Muscle of leg (tissue), 11 donors: ENCODE data around the gene TMEM161A. TPM values are rescaled to one million over a fixed set of nuclear protein-coding genes. Genes with fewer than 3 reads are reported as not detected.

Source experiments
- DNase-seq: peaks from one replicate; pipeline ENCODE4 v3.0.0; 2013
- H3K27ac ChIP-seq: one replicate; pipeline ENCODE4 v1.5.1; 2013; ENCODE audit warnings: mild to moderate bottlenecking, low read length, control low read depth
- H3K27me3 ChIP-seq: one replicate; pipeline ENCODE4 v1.6.1; 2013; ENCODE audit warnings: low read length; ENCODE audit not compliant: control insufficient read depth, insufficient read depth
- H3K36me3 ChIP-seq: one replicate; pipeline ENCODE4 v1.6.1; 2013; ENCODE audit warnings: low read length; ENCODE audit not compliant: control insufficient read depth, insufficient read depth
- H3K4me1 ChIP-seq: one replicate; pipeline ENCODE4 v1.6.1; 2013; ENCODE audit warnings: low read length; ENCODE audit not compliant: control insufficient read depth, insufficient read depth
- H3K4me3 ChIP-seq: one replicate; pipeline ENCODE4 v1.5.1; 2013; ENCODE audit warnings: low read length, control low read depth
- H3K9me3 ChIP-seq: replicated peaks from 2 replicates; pipeline ENCODE4 v1.6.1; 2013; ENCODE audit warnings: low read depth, low read length; ENCODE audit not compliant: control insufficient read depth
- WGBS: methylation state at CpG from one replicate; pipeline ENCODE4 v1.1.5; 2013; ENCODE audit warnings: missing lambda C conversion rate; ENCODE audit not compliant: insufficient coverage; 5-methylcytosine and 5-hydroxymethylcytosine counted together
- polyA plus RNA-seq, 8 donors: library from polyadenylated mRNA; unstranded; fragments of 120-200 nt; gene quantifications; one replicate each; pipeline versions ENCODE4 v1.2.1 to v1.2.3, GENCODE V29; 2013; ENCODE audit warnings: inconsistent platforms in 1 of 8, low replicate concordance in 1 of 8; ENCODE audit not compliant: insufficient read length in 8 of 8, insufficient read depth in 1 of 8
- total RNA-seq: library from RNA; stranded (reverse); fragments of 120-200 nt; gene quantifications from one replicate; pipeline ENCODE4 v1.2.4, GENCODE V29; 2013

TMEM161A gene
- total and polyA plus RNA-seq, 9 donors, result 18.5 to 36.4 (median 23.3) TPM

DNA sequence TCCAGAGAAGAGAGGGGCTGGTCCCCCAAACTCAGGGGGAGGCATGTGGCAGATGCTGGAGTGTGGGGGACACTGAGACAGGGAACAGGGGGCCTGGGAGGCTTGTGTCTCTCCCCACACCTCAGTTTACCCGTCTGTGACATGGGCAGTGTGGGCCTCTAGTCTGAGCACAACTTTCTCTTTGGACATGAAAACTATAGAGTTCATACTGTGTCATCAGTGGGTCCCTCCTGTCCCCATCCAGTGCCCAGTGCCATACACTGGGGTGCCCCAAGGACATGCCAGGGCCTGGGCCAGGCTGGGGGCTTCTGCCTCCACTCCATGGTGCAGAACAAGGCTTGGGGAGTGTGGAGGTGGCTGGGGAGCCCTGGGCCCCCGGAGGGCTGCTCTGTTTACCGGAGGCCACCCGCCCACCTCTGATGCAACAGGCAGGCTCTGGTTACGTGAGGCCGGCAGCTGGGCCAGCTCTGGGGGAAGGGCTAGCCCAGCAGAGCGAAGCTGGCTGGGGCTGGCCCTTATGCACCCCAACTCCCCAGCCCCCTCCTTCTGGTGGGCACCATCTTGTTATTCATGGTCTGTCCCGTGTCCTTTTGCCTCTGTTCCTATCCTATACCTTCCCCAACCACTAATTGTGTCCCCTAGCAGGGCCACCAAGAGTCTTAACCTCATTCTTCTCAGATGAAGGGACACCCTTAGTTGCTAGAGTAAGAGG lies 33.7 kb upstream of the TMEM161A start:
- peaks cover 7% of the 10 kb centered on the region for H3K27me3 ChIP-seq
- peak; percentile 40 for DNase-seq
- peaks cover 5% of the 10 kb centered on the region for H3K36me3 ChIP-seq
- no peak overlapping the region for H3K4me3 ChIP-seq
- WGBS, result 48% methylated on average over 4 of the region's 8 CpGs
- H3K9me3 ChIP-seq, result no peaks in the 10 kb centered on the region
- peak overlapping the region; percentile 3 for H3K27ac ChIP-seq
- H3K4me1 ChIP-seq, result peaks cover 34% of the 10 kb centered on the region

- H3K9me3 ChIP-seq, result no peaks in the 10 kb centered on the region
- no peaks in the 10 kb centered on the region for H3K36me3 ChIP-seq
- peak; percentile 57 for DNase-seq
- no peak overlapping the region for H3K27ac ChIP-seq
- 51% methylated on average over 6 of the region's 6 CpGs for WGBS
- H3K4me1 ChIP-seq, result peaks cover 34% of the 10 kb centered on the region
- H3K27me3 ChIP-seq, result peaks cover 7% of the 10 kb centered on the region
- no peak overlapping the region for H3K4me3 ChIP-seq
Observed at GRCh38 chr19:19170873-19171672, 32.8 kb upstream of the TMEM161A start.

GRCh38 chr19:19170053-19170872 lies 32.0 kb upstream of the TMEM161A start, which contains the start of gene MEF2B:
Gene MEF2B, minus strand, starts transcription at chr19:19170263. Its CDS starts 19,528 bp downstream, at chr19:19150735.
- Histone ChIP-seq H3K27me3 (peaks cover 7% of the 10 kb centered on the region), H3K9me3 (no peaks in the 10 kb centered on the region), H3K4me1 (peaks cover 34% of the 10 kb centered on the region), H3K36me3 (no peaks in the 10 kb centered on the region), H3K27ac (no peak within 1 kb of the TSS), H3K4me3 (peak within 1 kb of the TSS; percentile 15)
- WGBS, result 12% methylated on average over 51 of the region's 56 CpGs
- peak; percentile 74 for DNase-seq

- Histone ChIP-seq H3K36me3 (no peaks in the 10 kb centered on the region), H3K9me3 (no peaks in the 10 kb centered on the region), H3K27me3 (peaks cover 7% of the 10 kb centered on the region), H3K27ac (no peak overlapping the region), H3K4me1 (peaks cover 31% of the 10 kb centered on the region), H3K4me3 (peak overlapping the region; percentile 15)
- 82% methylated on average over 7 of the region's 9 CpGs for WGBS
- no peak for DNase-seq
Observed at GRCh38 chr19:19169236-19170052, 31.2 kb upstream of the TMEM161A start.

DNA sequence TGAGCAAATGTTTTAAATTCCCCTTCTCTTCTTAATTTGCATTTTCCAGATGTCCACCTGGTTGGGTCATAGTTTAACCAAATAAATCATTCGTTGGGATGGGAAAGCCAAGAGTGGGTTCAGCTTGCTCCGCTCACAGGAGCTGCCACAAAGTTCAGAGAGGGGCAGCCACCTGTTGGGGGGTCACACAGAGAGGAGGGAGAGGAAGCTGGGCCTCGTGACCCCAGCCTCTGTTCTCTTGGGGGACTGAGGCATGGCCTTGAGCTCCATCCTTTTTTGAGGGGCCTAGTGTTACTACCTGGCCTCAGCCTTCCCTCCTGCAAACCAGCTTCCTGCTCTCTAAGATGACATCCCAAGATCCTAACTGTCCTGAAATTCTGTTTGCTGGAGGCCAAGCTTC lies 29.3 kb upstream of the TMEM161A start:
- Histone ChIP-seq H3K4me3 (no peak overlapping the region), H3K27ac (no peak overlapping the region), H3K4me1 (peaks cover 31% of the 10 kb centered on the region), H3K27me3 (peaks cover 7% of the 10 kb centered on the region), H3K9me3 (no peaks in the 10 kb centered on the region), H3K36me3 (no peaks in the 10 kb centered on the region)
- DNase-seq, result no peak
- 100% methylated on average over 1 of the region's 3 CpGs for WGBS

DNA sequence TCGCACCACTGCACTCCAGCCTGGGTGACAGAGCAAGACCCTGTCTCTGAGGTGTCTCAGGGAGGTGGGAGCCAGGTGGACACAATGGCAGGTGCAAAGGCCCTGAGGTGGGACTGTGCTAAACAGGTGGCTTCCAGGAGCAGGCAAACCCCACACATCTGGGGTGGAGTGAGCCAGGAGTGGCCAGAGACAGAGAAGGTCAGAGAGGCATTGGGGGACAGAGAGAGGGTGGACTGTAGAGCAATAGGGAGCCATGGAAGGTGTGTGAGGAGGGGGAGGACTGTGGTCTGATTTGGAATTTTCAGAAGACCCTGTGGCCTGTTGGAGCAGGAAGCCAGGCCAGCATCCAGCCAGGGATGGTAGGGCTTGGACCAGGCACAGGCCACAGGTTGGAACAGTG lies 27.1 kb upstream of the TMEM161A start:
- H3K36me3 ChIP-seq, result no peaks in the 10 kb centered on the region
- WGBS, result 100% methylated on average over 1 of the region's 1 CpG
- no peak overlapping the region for H3K27ac ChIP-seq
- peaks cover 1% of the 10 kb centered on the region for H3K27me3 ChIP-seq
- no peak overlapping the region for H3K4me3 ChIP-seq
- DNase-seq, result no peak
- no peaks in the 10 kb centered on the region for H3K9me3 ChIP-seq
- peaks cover 9% of the 10 kb centered on the region for H3K4me1 ChIP-seq

DNA sequence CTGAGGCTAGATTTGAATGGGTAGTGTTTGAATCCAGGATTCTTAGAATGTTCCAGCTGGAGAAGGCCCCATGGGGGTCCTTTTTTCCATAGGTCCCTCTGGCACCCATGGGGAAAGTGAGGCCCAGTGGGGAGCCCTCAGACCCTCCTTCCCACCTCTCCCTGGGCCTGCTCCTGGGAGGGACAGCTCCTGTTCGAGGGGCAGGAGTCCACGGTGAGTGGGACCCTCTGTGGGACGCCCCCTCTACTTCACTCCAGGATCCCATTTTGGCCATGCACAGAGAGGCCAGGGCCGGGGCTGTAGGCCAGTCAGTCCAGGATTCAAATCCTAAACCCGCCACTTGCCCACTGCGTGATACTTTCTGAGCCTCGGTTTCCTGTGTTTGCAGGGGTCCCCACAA lies 24.2 kb upstream of the TMEM161A start:
- Histone ChIP-seq H3K27ac (no peak overlapping the region), H3K4me1 (no peaks in the 10 kb centered on the region), H3K36me3 (no peaks in the 10 kb centered on the region), H3K4me3 (no peak overlapping the region), H3K9me3 (no peaks in the 10 kb centered on the region), H3K27me3 (no peaks in the 10 kb centered on the region)
- no peak for DNase-seq
- 88% methylated on average over 4 of the region's 7 CpGs for WGBS

GRCh38 chr19:19160461-19161035 lies 22.3 kb upstream of the TMEM161A start:
- no peak overlapping the region for H3K4me3 ChIP-seq
- DNase-seq, result no peak
- H3K36me3 ChIP-seq, result peaks cover 9% of the 10 kb centered on the region
- 53% methylated on average over 11 of the region's 26 CpGs for WGBS
- H3K9me3 ChIP-seq, result peaks cover 2% of the 10 kb centered on the region
- H3K27me3 ChIP-seq, result no peaks in the 10 kb centered on the region
- no peaks in the 10 kb centered on the region for H3K4me1 ChIP-seq
- no peak overlapping the region for H3K27ac ChIP-seq

- no CpG with 5 or more reads among the region's 4 CpGs for WGBS
- DNase-seq, result no peak
- Histone ChIP-seq H3K4me3 (no peak overlapping the region), H3K27me3 (no peaks in the 10 kb centered on the region), H3K36me3 (peaks cover 12% of the 10 kb centered on the region), H3K9me3 (peaks cover 2% of the 10 kb centered on the region), H3K27ac (no peak overlapping the region), H3K4me1 (no peaks in the 10 kb centered on the region)
Observed at GRCh38 chr19:19159534-19159933, 21.3 kb upstream of the TMEM161A start.
